ENCODE measurements around the gene ASGR1.

Gene ASGR1, protein sequence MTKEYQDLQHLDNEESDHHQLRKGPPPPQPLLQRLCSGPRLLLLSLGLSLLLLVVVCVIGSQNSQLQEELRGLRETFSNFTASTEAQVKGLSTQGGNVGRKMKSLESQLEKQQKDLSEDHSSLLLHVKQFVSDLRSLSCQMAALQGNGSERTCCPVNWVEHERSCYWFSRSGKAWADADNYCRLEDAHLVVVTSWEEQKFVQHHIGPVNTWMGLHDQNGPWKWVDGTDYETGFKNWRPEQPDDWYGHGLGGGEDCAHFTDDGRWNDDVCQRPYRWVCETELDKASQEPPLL

GRCh38 chr17:7179317-7180254, at the start of gene ASGR1:
ASGR1 (minus strand) TSS chr17:7179370; CDS start chr17:7178563, 807 bp downstream.
- DNase-seq = no peak

DNA sequence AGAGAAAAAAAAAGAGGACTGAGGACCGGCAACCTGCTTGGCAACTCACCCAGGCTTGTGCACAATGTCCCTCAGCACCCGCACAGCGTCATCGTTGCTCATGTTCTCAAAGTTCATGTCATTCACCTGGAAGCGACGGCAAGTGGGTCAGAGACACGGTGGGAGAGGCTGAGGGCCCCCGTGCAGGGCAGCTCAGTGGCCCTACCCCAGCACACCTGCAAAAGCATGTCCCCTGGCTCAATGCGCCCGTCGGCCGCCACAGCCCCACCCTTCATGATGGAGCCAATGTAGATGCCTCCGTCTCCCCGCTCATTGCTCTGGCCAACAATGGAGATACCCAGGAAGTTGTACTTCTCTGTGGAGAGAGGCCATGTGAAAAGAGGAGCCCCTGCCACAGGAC, 49.8 kb upstream of the ASGR1 start:
- no peak for DNase-seq

- DNase-seq = no peak
Measured at GRCh38 chr17:7226721-7227710, 47.8 kb upstream of the ASGR1 start.

- no peak for DNase-seq
Measured at GRCh38 chr17:7225711-7226331, 46.7 kb upstream of the ASGR1 start.

- DNase-seq = no peak
Measured at GRCh38 chr17:7224661-7225111, 45.5 kb upstream of the ASGR1 start.

- DNase-seq = peak in 1 of 58 donors; percentile 24
Measured at GRCh38 chr17:7224110-7224509, 44.9 kb upstream of the ASGR1 start.

DNA sequence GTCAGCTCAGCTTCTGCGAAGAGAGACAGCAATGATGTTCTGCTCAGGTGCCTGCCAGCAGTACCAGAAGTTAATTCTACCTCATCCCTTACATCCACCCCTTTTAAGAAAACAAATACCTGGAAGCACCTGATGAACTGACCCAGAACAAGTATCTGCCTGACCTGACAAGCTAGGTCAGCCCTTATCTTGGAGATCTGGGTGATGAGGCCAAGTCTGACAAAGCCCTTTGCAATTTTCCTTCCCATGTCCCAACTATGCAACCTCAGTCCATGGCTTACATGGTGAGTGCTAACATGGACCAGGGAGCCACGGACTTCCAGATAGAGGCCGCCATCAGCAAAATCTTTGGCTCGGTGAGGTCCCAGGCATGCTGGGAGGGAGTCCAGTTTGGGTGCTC, 44.2 kb upstream of the ASGR1 start:
- DNase-seq = no peak

DNA sequence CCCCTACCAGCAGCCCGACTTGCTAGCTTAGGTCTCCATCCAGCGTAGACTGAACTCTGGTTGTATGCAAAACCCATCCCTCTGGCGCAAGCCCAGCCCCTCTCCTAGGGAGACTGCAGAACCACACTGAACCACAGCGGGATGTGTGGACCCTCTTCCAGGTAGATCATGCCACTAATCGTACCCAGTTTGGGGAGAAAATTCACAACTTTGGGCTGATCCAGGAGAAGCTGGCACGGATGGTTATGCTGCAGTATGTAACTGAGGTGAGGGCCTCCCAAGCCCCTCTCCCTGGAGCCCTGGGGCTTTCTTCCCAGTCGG, 43.8 kb upstream of the ASGR1 start:
- DNase-seq = no peak

GRCh38 chr17:7222093-7222971, 43.2 kb upstream of the ASGR1 start:
- DNase-seq = no peak

DNA sequence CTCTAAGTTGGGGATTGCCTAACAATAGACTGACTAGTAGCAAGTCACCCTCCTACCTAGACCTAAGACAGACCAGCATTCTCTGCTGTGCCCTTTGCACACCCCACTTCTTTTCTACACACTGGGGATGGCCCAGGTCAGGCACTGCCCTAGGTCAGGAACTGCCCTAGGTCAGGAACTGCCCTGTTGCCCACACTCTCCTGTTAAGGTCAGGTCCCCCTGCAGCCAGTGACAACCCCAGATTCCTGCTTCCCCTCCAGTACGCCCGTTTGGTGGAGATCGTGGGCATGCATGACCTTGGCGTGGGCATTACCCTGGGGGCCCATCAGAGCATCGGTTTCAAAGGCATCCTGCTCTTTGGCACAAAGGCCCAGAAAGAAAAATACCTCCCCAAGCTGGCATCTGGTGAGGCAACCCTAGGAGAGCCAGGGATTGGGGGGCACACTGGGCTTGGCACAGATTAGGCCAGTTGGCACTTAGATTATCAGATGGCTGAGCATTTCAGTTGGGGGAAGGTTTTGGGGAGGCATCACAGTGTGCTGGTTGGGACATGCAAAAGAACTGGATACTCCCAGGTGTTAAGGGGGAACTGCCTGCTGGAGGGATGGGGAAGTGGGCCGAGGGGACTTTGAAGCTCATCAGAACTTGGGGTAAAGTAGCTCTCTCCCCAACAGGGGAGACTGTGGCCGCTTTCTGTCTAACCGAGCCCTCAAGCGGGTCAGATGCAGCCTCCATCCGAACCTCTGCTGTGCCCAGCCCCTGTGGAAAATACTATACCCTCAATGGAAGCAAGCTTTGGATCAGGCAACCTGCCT, 42.3 kb upstream of the ASGR1 start:
- DNase-seq = no peak

- peak in 21 of 58 donors; percentile 17 to 50 (median 28) for DNase-seq
Measured at GRCh38 chr17:7220593-7221277, 41.6 kb upstream of the ASGR1 start.

GRCh38 chr17:7219812-7220592, 40.8 kb upstream of the ASGR1 start, which contains the start of the genes ACADVL and DLG4:
ACADVL (plus strand) TSS chr17:7219938; CDS start chr17:7219985, 47 bp downstream.
DLG4 (minus strand) TSS chr17:7219836.
- DNase-seq = peak; percentile 40 to 95 (median 84)

DNA sequence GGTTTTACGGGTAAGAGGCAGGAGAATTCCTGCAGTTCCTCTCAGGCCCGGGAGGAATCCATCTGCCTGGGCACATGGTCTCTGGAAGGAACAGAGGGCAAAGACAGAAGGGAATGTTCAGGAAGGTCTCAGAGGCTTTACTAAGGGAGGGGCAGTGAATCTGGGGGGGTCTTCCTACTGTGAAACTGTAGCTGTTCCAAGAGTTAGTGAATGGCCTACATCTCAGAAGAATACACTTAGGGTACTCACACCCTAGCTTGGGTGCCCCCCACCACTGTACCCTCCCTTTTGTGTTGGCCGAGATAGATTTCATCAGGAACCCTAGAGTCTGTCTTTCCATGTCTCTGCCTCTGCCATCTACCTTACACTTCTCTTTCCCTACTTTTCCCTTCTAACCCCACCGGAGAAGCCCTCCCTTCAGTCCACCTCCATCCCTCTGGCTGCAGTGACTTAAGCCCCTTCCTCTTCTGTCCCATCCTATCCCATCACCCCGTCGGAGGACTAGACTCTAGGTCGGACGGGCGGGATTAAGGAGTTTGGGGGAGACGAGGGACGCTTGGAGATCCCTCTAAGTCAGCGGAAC, 40.1 kb upstream of the ASGR1 start:
- DNase-seq = no peak

DNA sequence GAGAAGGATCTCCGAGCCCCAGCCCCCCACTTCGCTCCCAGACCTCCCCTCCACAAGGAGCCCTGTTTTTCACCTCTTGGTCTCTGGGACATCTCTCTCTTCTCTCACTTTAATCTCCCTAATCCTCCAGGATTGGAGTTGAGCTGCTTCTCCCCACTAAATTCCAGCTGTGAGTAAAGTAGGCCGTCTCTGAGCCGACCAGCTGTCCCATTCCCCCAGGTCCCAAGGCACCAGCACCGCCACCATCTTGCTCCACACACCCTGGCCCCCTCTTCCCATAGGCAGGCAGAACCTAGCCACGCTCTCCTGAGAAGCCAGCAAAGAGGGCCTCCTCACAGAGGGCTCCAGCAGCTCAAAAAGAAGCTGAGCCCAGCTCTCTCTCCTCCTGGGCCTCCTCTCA, 39.6 kb upstream of the ASGR1 start:
- no peak for DNase-seq

DNA sequence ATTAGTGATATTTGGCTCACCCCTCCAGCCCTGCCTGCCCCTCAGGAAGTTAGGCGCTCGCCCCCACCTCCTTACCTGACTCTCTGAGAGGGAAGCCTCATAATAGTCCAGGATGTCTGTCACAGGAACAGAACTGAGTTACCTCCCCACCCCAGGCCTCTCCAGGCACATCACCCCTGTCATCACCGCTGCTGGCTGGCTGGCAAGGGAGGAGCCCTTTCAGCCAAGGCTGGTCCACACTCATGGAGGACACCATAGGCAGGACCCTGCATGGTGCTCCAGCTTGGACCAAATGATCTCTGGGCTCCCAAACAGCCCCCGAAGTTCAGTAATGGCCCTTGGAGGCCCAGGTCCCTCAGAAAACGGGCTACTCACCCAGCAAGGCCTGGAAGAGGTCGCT, 39.0 kb upstream of the ASGR1 start:
- no peak for DNase-seq

GRCh38 chr17:7217113-7217987, 38.2 kb upstream of the ASGR1 start:
- peak in 33 of 58 donors; percentile 15 to 80 (median 49) for DNase-seq

Data from anterior cingulate cortex (tissue), 58 donors.